Sigmoid colon (tissue), 4 donors: ENCODE data around the gene PPM1E.

Experiments used
- EP300 ChIP-seq, 4 donors: sonication (generic); formaldehyde crosslinking; IDR thresholded peaks; one replicate each; pipeline ENCODE4 v1.6.1; 2017; ENCODE audit warnings: antibody characterized with exemption in 4 of 4
- POLR2AphosphoS5 ChIP-seq, 4 donors: sonication (generic); formaldehyde crosslinking; IDR thresholded peaks; one replicate each; pipeline ENCODE4 v1.6.1; 2017; ENCODE audit warnings: antibody characterized with exemption in 4 of 4
- TF ChIP-seq, protein P1 (sequence below), 4 experiments: fragments of 450-650 bp in 3 of 4; fragments of 200-600 bp in 1 of 4; IDR thresholded peaks; one replicate each; pipeline ENCODE4 v1.5.1; 2016 to 2019; ENCODE audit warnings: antibody characterized with exemption in 4 of 4, mild to moderate bottlenecking in 3 of 4, moderate library complexity in 2 of 4

GRCh38 chr17:58956997-58957724 lies 201.5 kb downstream of the PPM1E start:
- no peak for TF ChIP-seq EP300 (IDR thresholded peaks at IDR 0.05)
- no peak for TF ChIP-seq POLR2AphosphoS5 (IDR thresholded peaks at IDR 0.05)
- TF ChIP-seq, protein P1, sequence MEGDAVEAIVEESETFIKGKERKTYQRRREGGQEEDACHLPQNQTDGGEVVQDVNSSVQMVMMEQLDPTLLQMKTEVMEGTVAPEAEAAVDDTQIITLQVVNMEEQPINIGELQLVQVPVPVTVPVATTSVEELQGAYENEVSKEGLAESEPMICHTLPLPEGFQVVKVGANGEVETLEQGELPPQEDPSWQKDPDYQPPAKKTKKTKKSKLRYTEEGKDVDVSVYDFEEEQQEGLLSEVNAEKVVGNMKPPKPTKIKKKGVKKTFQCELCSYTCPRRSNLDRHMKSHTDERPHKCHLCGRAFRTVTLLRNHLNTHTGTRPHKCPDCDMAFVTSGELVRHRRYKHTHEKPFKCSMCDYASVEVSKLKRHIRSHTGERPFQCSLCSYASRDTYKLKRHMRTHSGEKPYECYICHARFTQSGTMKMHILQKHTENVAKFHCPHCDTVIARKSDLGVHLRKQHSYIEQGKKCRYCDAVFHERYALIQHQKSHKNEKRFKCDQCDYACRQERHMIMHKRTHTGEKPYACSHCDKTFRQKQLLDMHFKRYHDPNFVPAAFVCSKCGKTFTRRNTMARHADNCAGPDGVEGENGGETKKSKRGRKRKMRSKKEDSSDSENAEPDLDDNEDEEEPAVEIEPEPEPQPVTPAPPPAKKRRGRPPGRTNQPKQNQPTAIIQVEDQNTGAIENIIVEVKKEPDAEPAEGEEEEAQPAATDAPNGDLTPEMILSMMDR (IDR thresholded peaks at IDR 0.05): no peak
